Stomach smooth muscle (tissue), 2 donors: ENCODE data around the gene FXYD6.

Source experiments
- H3K27ac ChIP-seq: one replicate; pipeline ENCODE4 v1.7.0; 2013; ENCODE audit warnings: mild to moderate bottlenecking, low read length, inconsistent platforms
- H3K27me3 ChIP-seq, 2 donors: one replicate each; pipeline ENCODE4 v1.7.0; 2013; ENCODE audit warnings: low read length in 2 of 2; ENCODE audit not compliant: insufficient read depth in 2 of 2, control insufficient read depth in 1 of 2
- H3K36me3 ChIP-seq, 2 donors: one replicate each; pipeline ENCODE4 v1.7.0; 2013; ENCODE audit warnings: low read length in 2 of 2; ENCODE audit not compliant: control insufficient read depth in 2 of 2, insufficient read depth in 2 of 2
- H3K4me1 ChIP-seq: one replicate; pipeline ENCODE4 v1.7.0; 2013; ENCODE audit warnings: low read length; ENCODE audit not compliant: control insufficient read depth, insufficient read depth
- H3K4me3 ChIP-seq, 2 donors: one replicate each; pipeline ENCODE4 v1.7.0; 2013; ENCODE audit warnings: low read length in 2 of 2
- H3K9ac ChIP-seq, 2 donors: one replicate each; pipeline ENCODE4 v1.7.0; 2013; ENCODE audit warnings: low read length in 2 of 2, mild to moderate bottlenecking in 1 of 2
- H3K9me3 ChIP-seq, 2 donors: one replicate each; pipeline ENCODE4 v1.7.0; 2013; ENCODE audit warnings: low read length in 2 of 2; ENCODE audit not compliant: control insufficient read depth in 2 of 2
- donor health status: healthy.
- donor health status: Pancreatic carcinoma.

The FXYD6 gene

DNA sequence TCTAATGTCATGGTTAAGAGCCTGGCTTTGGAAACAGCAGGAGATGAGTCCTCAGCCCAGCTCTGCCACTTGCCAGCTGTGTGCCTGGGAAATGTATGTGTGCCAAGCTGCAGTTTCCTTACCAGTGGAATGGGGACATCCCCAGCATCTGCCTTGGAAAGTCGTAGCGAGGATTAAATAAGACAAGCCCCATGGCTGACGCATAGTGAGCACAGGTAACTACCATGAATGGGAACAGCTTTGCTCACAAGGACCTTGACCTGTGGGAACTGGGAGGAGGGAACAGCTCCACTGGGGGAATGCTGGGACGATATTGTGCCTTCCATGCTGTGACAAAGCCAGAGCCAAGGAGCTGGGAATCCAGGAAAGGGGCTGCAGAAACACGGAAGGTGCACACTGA is 76.8 kb downstream of the FXYD6 start:
- Histone ChIP-seq H3K9ac (no peak overlapping the region), H3K27me3 (peaks cover 14 to 25% of the 10 kb centered on the region in 2 donors), H3K4me1 (peaks cover 17% of the 10 kb centered on the region), H3K36me3 (no peaks in the 10 kb centered on the region), H3K27ac (no peak overlapping the region), H3K4me3 (no peak overlapping the region), H3K9me3 (no peaks in the 10 kb centered on the region)

DNA sequence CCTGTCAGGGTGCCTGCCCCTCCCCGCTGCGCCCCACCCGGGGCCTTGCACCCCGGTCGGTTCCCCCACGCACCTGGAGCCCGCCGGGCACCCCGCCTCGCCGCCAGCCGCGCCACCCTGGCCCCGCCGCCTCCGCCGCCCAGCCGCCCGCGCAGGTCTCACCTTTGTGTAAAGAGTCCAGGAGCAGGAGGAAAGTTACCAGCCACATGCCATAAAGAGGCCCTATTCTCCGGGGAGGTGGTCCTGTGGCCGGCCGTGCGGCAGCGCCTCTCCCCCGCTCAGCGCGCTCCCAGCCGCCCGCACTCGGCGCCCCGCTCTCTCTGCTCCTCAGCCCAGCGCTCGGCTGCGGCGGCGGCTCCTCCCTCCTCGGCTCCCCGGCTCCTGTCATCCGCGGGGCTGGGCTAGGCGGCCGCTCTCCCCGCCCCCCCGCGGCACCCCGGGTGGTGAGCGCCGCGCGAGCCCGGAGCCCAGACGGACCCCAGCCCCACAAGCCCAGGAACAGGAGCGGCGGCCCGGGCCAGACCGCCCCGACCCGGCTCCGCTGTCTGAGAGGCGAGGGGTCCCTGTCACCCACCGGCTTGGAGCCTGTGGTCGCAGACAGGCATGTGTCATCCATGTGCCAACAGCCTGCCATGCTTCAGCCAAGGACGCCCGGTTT is 79.5 kb downstream of the FXYD6 start, which contains the start of gene DSCAML1:
Gene DSCAML1 (minus strand): TSS at position 345 of the 658 bp plus-strand sequence. CDS start 137 bp downstream, at position 208.
- H3K27ac ChIP-seq = no peak within 1 kb of the TSS

DNA sequence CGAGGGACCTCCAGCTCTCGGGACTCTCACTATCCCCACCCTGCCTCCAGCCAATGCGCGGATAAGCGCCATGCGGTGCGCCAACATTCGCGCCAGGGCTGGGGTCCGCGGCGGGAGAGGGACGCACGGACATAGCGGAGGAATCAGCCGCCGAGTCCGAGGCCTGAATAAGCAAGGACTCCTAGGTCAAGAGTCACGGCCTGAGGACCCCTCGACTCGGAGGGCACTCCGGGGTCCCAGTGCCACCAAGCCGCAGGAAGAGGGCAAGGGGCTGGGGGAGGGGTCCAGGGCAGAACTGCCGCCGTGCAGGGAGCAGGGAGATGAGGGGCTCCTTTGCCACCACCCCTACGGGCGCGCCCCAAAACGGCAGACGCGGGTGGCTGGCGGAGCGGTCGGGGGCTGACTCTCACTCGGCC is 80.0 kb downstream of the FXYD6 start:
- peaks cover 17% of the 10 kb centered on the region for H3K4me1 ChIP-seq
- H3K27ac ChIP-seq = no peak overlapping the region
- H3K9ac ChIP-seq = no peak overlapping the region
- peaks cover 26 to 40% of the 10 kb centered on the region in 2 donors for H3K27me3 ChIP-seq
- no peaks in the 10 kb centered on the region for H3K36me3 ChIP-seq
- H3K9me3 ChIP-seq = no peaks in the 10 kb centered on the region
- peak overlapping the region; percentile 31 to 64 for H3K4me3 ChIP-seq

More for the DNA sequence above, 79.5 kb downstream of the FXYD6 start, which contains the start of gene DSCAML1:
- Histone ChIP-seq H3K9me3 (no peaks in the 10 kb centered on the region), H3K36me3 (no peaks in the 10 kb centered on the region), H3K4me3 (peak within 1 kb of the TSS; percentile 31 to 64), H3K27me3 (peaks cover 26 to 40% of the 10 kb centered on the region in 2 donors), H3K9ac (no peak within 1 kb of the TSS), H3K4me1 (peaks cover 17% of the 10 kb centered on the region)

DNA sequence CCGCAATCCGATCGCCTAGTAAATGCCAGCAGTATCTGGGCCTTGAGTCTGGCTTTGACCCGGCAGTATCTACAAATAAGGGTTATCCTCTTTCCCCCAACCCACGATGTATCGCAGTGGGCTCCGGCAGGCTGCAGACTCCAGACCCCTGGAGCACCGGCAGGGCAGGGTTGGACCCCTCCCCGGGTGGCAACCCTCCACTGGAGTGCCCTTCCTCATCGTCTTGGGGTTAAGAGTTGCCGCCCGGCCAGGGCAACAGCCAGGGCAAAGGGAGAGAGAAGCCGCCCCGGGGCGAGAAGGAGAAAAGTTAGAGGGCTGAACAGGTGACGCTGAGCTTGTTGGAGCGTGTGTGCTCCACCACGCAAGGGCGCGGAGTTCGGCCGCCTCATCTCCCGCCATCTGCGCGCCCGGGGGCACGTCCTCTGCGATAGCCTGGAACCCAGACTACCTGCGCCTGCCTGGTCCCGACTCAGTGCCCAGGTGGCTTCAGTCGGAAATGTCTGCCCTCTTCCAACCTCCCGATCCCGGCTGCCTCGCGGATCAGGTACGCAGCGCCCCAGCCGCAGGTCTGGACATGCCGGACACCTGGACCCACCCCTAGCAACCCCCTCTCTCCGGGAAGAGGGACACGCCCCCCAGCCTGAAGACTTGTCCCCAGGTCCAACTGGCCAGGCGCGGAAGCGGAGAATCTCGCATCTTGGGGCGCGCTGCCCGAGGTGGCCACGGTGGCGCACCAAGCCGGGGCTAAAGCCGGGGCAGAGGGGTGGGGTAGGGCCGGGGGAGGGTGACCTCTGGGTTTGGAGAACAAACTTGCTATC is 80.6 kb downstream of the FXYD6 start:
- Histone ChIP-seq H3K4me1 (peaks cover 17% of the 10 kb centered on the region), H3K36me3 (no peaks in the 10 kb centered on the region), H3K9ac (no peak overlapping the region), H3K27me3 (peaks cover 26 to 40% of the 10 kb centered on the region in 2 donors), H3K27ac (no peak overlapping the region), H3K4me3 (peak overlapping the region; percentile 31 to 64), H3K9me3 (no peaks in the 10 kb centered on the region)

DNA sequence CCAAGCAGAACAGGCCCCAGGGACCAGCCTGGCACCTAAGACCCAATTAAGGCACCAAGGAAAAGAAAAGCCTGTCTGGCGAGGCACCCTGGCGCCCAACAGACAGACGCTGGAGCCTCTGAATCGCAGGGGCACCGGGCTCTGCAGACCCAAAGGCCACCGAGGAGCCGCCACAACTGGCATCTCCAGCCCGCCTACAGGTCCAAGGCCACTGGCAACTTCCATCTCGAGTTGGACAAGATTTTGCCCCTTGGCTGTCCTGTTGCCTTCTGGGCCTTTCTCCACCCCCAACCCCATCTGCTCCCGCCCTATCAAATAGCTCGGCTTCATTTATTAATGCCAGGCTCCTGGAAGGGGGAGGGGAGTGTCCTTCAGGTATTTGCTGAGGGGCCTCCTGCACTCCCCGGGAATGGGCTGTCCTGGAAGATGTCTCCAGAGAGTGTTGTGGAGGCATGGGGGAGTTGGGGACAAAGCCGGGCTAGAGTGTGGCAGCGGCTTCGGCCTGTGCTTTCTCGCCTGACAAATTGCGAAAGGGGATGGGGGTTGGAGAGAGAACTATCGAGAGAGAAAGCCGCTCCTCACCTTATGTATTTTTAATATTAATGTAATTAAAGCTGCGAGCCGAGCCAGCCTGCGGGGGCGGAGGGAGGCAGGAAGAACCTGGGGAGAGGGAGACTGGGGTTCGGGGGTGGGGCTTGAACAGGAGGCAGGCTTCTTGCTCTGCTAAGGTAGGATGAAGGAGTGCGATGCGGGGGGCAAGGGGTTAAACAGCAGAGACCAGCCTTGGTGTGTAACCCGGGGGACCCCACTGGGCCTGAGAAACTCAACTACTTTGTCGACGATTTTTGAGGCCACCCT is 81.5 kb downstream of the FXYD6 start:
- Histone ChIP-seq H3K9me3 (no peaks in the 10 kb centered on the region), H3K4me1 (peaks cover 17% of the 10 kb centered on the region), H3K4me3 (no peak overlapping the region), H3K27ac (no peak overlapping the region), H3K36me3 (no peaks in the 10 kb centered on the region), H3K9ac (no peak overlapping the region), H3K27me3 (peaks cover 26 to 40% of the 10 kb centered on the region in 2 donors)

DNA sequence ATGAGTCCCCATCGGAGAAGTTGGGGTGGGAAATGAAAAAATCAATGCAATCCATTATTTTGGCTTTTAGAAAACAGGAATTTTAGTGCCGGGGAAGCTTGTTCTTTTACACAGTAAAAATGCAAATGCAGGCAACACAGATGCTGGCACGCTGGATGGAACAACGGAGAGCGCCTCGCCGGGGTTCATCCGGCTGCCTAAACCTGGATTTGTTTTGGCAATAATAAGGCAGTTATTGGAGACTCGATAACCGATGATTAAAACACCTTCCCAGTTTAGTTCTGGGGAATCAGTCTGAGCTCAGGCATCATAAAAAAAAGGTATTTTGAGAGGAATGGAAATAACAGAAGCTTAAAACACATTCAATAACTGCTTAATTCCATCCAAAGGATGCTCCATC is 82.3 kb downstream of the FXYD6 start:
- H3K36me3 ChIP-seq = no peaks in the 10 kb centered on the region
- peaks cover 26 to 40% of the 10 kb centered on the region in 2 donors for H3K27me3 ChIP-seq
- no peak overlapping the region for H3K9ac ChIP-seq
- no peaks in the 10 kb centered on the region for H3K9me3 ChIP-seq
- no peak overlapping the region for H3K4me3 ChIP-seq
- H3K4me1 ChIP-seq = peaks cover 17% of the 10 kb centered on the region
- H3K27ac ChIP-seq = no peak overlapping the region

DNA sequence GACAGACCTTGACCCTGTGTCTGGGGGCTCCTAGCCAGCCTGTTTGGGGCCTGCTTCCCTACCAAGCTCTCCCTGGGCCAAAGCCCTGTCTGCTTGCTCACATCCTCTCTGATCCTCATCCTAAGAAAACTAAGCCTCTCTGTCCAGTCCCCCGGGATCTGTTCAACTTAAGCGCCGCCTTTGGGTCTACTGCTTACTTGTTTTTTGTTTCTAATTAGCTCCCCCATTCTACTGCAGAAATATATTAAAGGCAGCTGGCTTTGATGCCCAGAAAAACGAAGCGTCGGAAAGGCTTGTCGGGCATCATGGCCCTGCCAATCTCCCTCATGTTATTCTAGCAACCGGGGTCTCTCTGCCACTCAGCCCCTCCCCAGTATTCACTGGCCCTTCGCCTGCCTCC is 82.9 kb downstream of the FXYD6 start:
- no peak overlapping the region for H3K9ac ChIP-seq
- peaks cover 26 to 40% of the 10 kb centered on the region in 2 donors for H3K27me3 ChIP-seq
- peaks cover 17% of the 10 kb centered on the region for H3K4me1 ChIP-seq

DNA sequence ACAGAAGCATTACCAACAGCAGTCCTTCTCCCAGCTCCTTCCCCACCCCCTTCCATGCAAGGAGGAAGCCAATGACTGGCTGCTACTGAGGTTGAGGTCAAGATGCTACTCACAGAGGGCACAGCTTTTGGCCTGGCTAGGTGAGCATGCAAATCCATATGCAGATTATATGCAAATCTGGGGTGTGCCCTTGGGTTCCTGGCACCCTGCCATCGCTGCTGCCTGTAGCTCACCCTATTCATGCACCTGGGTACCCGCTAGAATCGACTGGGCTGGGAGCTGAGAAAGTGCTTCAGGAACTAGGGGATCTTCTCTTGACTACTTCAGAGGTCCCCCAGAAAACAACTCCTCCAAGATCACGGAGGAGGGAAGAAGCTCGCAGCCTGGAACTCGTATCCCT is 83.5 kb downstream of the FXYD6 start:
- Histone ChIP-seq H3K36me3 (no peaks in the 10 kb centered on the region), H3K27me3 (peaks cover 26 to 40% of the 10 kb centered on the region in 2 donors), H3K9me3 (no peaks in the 10 kb centered on the region), H3K9ac (no peak overlapping the region), H3K4me1 (peaks cover 17% of the 10 kb centered on the region), H3K4me3 (no peak overlapping the region), H3K27ac (no peak overlapping the region)

More for the DNA sequence above, 82.9 kb downstream of the FXYD6 start:
- Histone ChIP-seq H3K36me3 (no peaks in the 10 kb centered on the region), H3K9me3 (no peaks in the 10 kb centered on the region), H3K4me3 (no peak overlapping the region), H3K27ac (no peak overlapping the region)

DNA sequence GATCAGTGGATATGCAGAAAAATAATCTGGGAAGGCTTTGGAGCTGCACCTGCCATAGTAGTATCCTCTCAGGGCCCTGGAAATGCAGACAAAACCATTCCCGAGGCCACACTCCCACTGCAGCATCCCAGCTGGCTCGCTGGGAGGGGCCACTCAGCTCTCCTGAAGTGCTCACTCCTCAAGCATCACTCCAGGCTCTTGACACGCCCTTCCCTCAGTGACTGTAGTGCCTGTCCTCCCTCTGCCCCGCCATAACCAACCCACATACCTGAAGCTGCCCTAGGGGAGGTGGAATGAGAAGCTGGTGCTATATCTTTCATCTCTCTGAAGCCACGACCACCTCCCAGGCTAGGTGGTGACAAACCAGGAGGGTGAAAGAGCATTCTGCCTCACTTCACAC is 84.2 kb downstream of the FXYD6 start:
- Histone ChIP-seq H3K36me3 (no peaks in the 10 kb centered on the region), H3K4me3 (no peak overlapping the region), H3K27ac (no peak overlapping the region), H3K9me3 (no peaks in the 10 kb centered on the region), H3K27me3 (peaks cover 27 to 40% of the 10 kb centered on the region in 2 donors), H3K4me1 (peaks cover 17% of the 10 kb centered on the region), H3K9ac (no peak overlapping the region)

DNA sequence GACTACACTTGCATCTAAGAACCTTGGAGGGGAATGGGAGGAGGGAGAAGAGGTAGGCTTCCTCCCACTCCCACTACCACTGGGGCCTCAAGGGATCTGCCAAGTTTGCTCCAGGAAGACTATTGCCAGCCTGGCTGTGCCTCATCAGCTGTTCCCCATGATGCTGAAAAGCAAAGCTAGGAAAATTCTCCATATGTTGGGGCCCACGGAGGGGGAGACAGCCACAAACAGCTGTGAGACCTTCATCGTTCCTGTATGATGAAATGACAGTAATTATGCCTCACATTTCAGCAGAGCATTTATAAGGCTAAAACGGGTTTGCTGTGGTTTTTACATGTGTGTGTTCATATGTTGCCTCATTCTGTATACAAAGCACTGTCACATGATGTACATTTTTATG is 86.2 kb downstream of the FXYD6 start:
- H3K27ac ChIP-seq = no peak overlapping the region
- no peak overlapping the region for H3K9ac ChIP-seq
- H3K4me3 ChIP-seq = no peak overlapping the region
- no peaks in the 10 kb centered on the region for H3K4me1 ChIP-seq
- no peaks in the 10 kb centered on the region for H3K36me3 ChIP-seq
- H3K27me3 ChIP-seq = peaks cover 20 to 21% of the 10 kb centered on the region in 2 donors
- no peaks in the 10 kb centered on the region for H3K9me3 ChIP-seq
